Endothelial cell of umbilical vein (primary cell): ENCODE measurements around the gene TAOK2. TPM values are rescaled to one million over a fixed set of nuclear protein-coding genes. Genes with fewer than 3 reads are reported as not detected.
A peak's percentile ranks its signal among the peaks of the same experiment; 100 is the strongest.

Experiments
- BruUV-seq: library from RNA; stranded (reverse); fragments of 400-500 nt; replicated peaks from 2 replicates; lab custom pipeline; 2021; lab: Mats Ljungman, UMichigan
- CTCF ChIA-PET: fragments of 300-600, 350-600 bp; sonication (Branson Sonifier 250); formaldehyde crosslinking; loops from one replicate; lab custom pipeline; 2021; ENCODE audit warnings: antibody characterized with exemption, inconsistent platforms; lab: Charles Lee
- POLR2A ChIA-PET: fragments of 300-600, 350-600 bp; sonication (Branson Sonifier 250); formaldehyde crosslinking; loops from one replicate; lab custom pipeline; 2021; ENCODE audit warnings: antibody characterized with exemption, inconsistent platforms; lab: Charles Lee
- DNase-seq: peaks from one replicate; pipeline ENCODE4 v3.0.0-alpha.2; 2011; ENCODE audit warnings: low read depth, low spot score
- FAIRE-seq: peaks from 2 replicates; lab custom pipeline; 2011; peaks lifted over from hg19 to GRCh38; lab: Jason Lieb, UNC
- H2AFZ ChIP-seq: 2 replicates; pipeline ENCODE4 v1.6.0; 2012; ENCODE audit warnings: low read depth, low read length, control low read depth, inconsistent platforms
- H3K27ac ChIP-seq: 2 replicates; pipeline ENCODE4 v1.5.1; 2011; ENCODE audit warnings: low read depth, mild to moderate bottlenecking, control low read depth, low read length, moderate library complexity; ENCODE audit not compliant: insufficient read depth
- H3K27me3 ChIP-seq, 2 experiments: 2 replicates each; pipeline versions ENCODE4 v1.6.0 to v1.6.1; 2011; ENCODE audit warnings: low read length in 2 of 2, mixed read lengths in 1 of 2; ENCODE audit not compliant: control insufficient read depth in 2 of 2, insufficient read depth in 2 of 2
- H3K36me3 ChIP-seq, 2 experiments: 2 replicates in 1 of 2; 3 replicates in 1 of 2; pipeline ENCODE4 v1.5.1; 2011; ENCODE audit warnings: low read length in 2 of 2, mild to moderate bottlenecking in 1 of 2, moderate library complexity in 1 of 2; ENCODE audit not compliant: control insufficient read depth in 2 of 2, insufficient read depth in 2 of 2; ENCODE audit errors: extremely low read depth in 1 of 2
- H3K4me1 ChIP-seq: 3 replicates; pipeline ENCODE4 v1.5.1; 2011; ENCODE audit warnings: mild to moderate bottlenecking, low read length; ENCODE audit not compliant: control insufficient read depth, insufficient read depth; ENCODE audit errors: extremely low read depth
- H3K4me2 ChIP-seq: 2 replicates; pipeline ENCODE4 v1.6.1; 2011; ENCODE audit warnings: low read length, control low read depth, mixed read lengths; ENCODE audit not compliant: insufficient read depth
- H3K4me3 ChIP-seq, 3 experiments: fragments of 200-600 bp in 1 of 3; sonication (generic), shearing (Covaris generic) in 1 of 3; replicated peaks in 1 of 3; 2 replicates each; pipeline ENCODE4 v1.5.1; 2011 to 2016; ENCODE audit warnings: control low read depth in 3 of 3, low read length in 3 of 3, mild to moderate bottlenecking in 2 of 3, inconsistent platforms in 1 of 3, low read depth in 1 of 3, moderate library complexity in 1 of 3; ENCODE audit not compliant: insufficient read depth in 1 of 3
- H3K79me2 ChIP-seq: 2 replicates; pipeline ENCODE4 v1.6.0; 2012; ENCODE audit warnings: low read length, inconsistent platforms; ENCODE audit not compliant: control insufficient read depth, insufficient read depth
- H3K9ac ChIP-seq: replicated peaks from 2 replicates; pipeline ENCODE3; 2011; ENCODE audit warnings: low read length, control low read depth; ENCODE audit not compliant: insufficient read depth; ENCODE audit errors: extremely low read depth
- H3K9me1 ChIP-seq: replicated peaks from 3 replicates; pipeline ENCODE4 v1.6.0; 2011; ENCODE audit warnings: mild to moderate bottlenecking, low read length; ENCODE audit not compliant: control insufficient read depth, insufficient read depth; ENCODE audit errors: extremely low read depth
- H3K9me3 ChIP-seq: replicated peaks from 2 replicates; pipeline ENCODE4 v1.5.1; 2012; ENCODE audit warnings: low read length, inconsistent platforms; ENCODE audit not compliant: control insufficient read depth, insufficient read depth
- H4K20me1 ChIP-seq: replicated peaks from 2 replicates; pipeline ENCODE3; 2011; ENCODE audit warnings: mild to moderate bottlenecking, low read length; ENCODE audit not compliant: control insufficient read depth, insufficient read depth; ENCODE audit errors: extremely low read depth
- CTCF ChIP-seq, 2 donors: IDR thresholded peaks; 1 replicate in 1 of 2; 2 replicates in 1 of 2; pipeline ENCODE4 v1.5.1; 2011; ENCODE audit warnings: low read length in 2 of 2, mild to moderate bottlenecking in 2 of 2, moderate library complexity in 2 of 2, control low read depth in 1 of 2, inconsistent platforms in 1 of 2, low read depth in 1 of 2; ENCODE audit not compliant: insufficient read depth in 1 of 2; ENCODE audit errors: extremely low read depth in 1 of 2
- EZH2 ChIP-seq: IDR thresholded peaks from 2 replicates; pipeline ENCODE4 v1.6.1; 2012; ENCODE audit warnings: borderline replicate concordance, low read depth, mild to moderate bottlenecking, moderate library complexity, low read length, inconsistent platforms; ENCODE audit not compliant: severe bottlenecking
- FOS ChIP-seq: IDR thresholded peaks from 2 replicates; pipeline ENCODE4 v1.6.1; 2011; ENCODE audit warnings: mild to moderate bottlenecking, low read length, moderate library complexity, borderline replicate concordance; ENCODE audit not compliant: insufficient read depth
- GATA2 ChIP-seq: IDR thresholded peaks from 2 replicates; pipeline ENCODE4 v1.7.0; 2011; ENCODE audit warnings: low read depth, mild to moderate bottlenecking, moderate library complexity, mixed read lengths, low read length; ENCODE audit not compliant: insufficient read length, insufficient read depth
- JUN ChIP-seq: IDR thresholded peaks from 2 replicates; pipeline ENCODE4 v1.6.1; 2011; ENCODE audit warnings: borderline replicate concordance, low read depth; ENCODE audit not compliant: insufficient read length, insufficient read depth
- MAX ChIP-seq: IDR thresholded peaks from 2 replicates; pipeline ENCODE4 v1.6.1; 2011; ENCODE audit not compliant: insufficient read depth, insufficient read length
- MYC ChIP-seq: IDR thresholded peaks from one replicate; pipeline ENCODE4 v1.6.1; 2011; ENCODE audit warnings: mild to moderate bottlenecking, low read depth, low read length
- POLR2A ChIP-seq: IDR thresholded peaks from 2 replicates; pipeline ENCODE4 v1.6.1; 2012; ENCODE audit warnings: low read depth, mild to moderate bottlenecking, control low read depth, low read length
- POLR2AphosphoS5 ChIP-seq: IDR thresholded peaks from 2 replicates; pipeline ENCODE4 v1.6.1; 2012; ENCODE audit warnings: low read depth, mild to moderate bottlenecking, control low read depth, low read length, moderate library complexity; ENCODE audit not compliant: insufficient read depth
- dilution Hi-C: fragments of 300-500 bp; cut with MboI; formaldehyde crosslinking; loops from one replicate; pipeline ENCODE4 v1.15.0; 2019; ENCODE audit warnings: low sequenced_read_pairs; ENCODE audit not compliant: extremely low pct_ligation_motif_present
- intact Hi-C: fragments of 100-400 bp; cut with micrococcal nuclease; formaldehyde crosslinking; loops from one replicate; pipeline ENCODE4 v1.10.0; 2022
- polyA plus RNA-seq, 4 experiments: library from polyadenylated mRNA; depleted of rRNA in 3 of 4; stranded (reverse) in 3 of 4; unstranded in 1 of 4; fragments of >200 nt; gene quantifications; 2 replicates each; pipeline versions ENCODE4 v1.2.1 to v1.2.3, GENCODE V29; 2011 to 2012; ENCODE audit warnings: missing spikeins in 1 of 4
- total RNA-seq: library from RNA; stranded (reverse); gene quantifications from 2 replicates; pipeline ENCODE4 v1.2.3, GENCODE V29; 2021

Gene TAOK2
- total and polyA plus RNA-seq, 2 donors (not counting 3 experiments of a cell fraction or from before 2014, with no cell fraction given) = 52.8 to 114 TPM

- Histone ChIP-seq H4K20me1 (no peaks in the 10 kb centered on the region), H3K9ac (no peak overlapping the region), H3K36me3 (no peaks in the 10 kb centered on the region), H3K9me3 (no peaks in the 10 kb centered on the region), H2AFZ (no peak overlapping the region), H3K4me2 (no peak overlapping the region), H3K27me3 (peaks cover 19 to 20% of the 10 kb centered on the region in 2 experiments), H3K27ac (no peak overlapping the region), H3K79me2 (no peaks in the 10 kb centered on the region), H3K9me1 (no peaks in the 10 kb centered on the region), H3K4me3 (no peak overlapping the region), H3K4me1 (no peaks in the 10 kb centered on the region)
- intact Hi-C loops = loop anchor here (1.0 to 2.0 kb wide), 2 partner anchors 23 to 332 kb away; no protein-coding TSS in a partner anchor
- dilution Hi-C loops = no loop called here
- TF ChIP-seq CTCF (IDR thresholded peaks at IDR 0.05; ENCODE audit: extremely low read depth in 1 of 2, insufficient read depth in 1 of 2, low read depth in 1 of 2, low read length in 2 of 2) (peak; percentile 75 to 80), FOS (no peak)
- ChIA-PET POLR2A (interaction anchor here (0.7 kb wide), 1 partner anchor 33 kb away, joined by 3 read pairs; the partner anchor contains the start of gene ALDOA), CTCF (interaction anchor here (0.5 to 3.1 kb wide), 46 partner anchors 8 to 566 kb away, joined by 3 to 79 read pairs (median 3); partner anchors contain the start of genes ASPHD1, C16orf92, PAGR1 and TAOK2)
- DNase-seq (peak; percentile 56), FAIRE-seq (peak; percentile 93)
- no TSS peak for BruUV-seq
These were observed 58.6 kb downstream of the TAOK2 start for GRCh38 chr16:30032083-30032819.

- dilution Hi-C loops = no loop called here
- FAIRE-seq = no peak
These were observed 59.6 kb downstream of the TAOK2 start for GRCh38 chr16:30033270-30033669.

More at GRCh38 chr16:30033270-30033669, 59.6 kb downstream of the TAOK2 start:
- Histone ChIP-seq H3K9ac (no peak overlapping the region), H3K27ac (no peak overlapping the region), H4K20me1 (no peaks in the 10 kb centered on the region), H3K4me3 (no peak overlapping the region), H3K36me3 (no peaks in the 10 kb centered on the region), H2AFZ (no peak overlapping the region), H3K27me3 (peaks cover 19 to 20% of the 10 kb centered on the region in 2 experiments), H3K4me2 (no peak overlapping the region), H3K9me1 (no peaks in the 10 kb centered on the region), H3K9me3 (no peaks in the 10 kb centered on the region), H3K79me2 (no peaks in the 10 kb centered on the region), H3K4me1 (no peaks in the 10 kb centered on the region)
- intact Hi-C loops = loop anchor here (2.0 kb wide), 1 partner anchor 22 kb away; no protein-coding TSS in a partner anchor
- TF ChIP-seq GATA2 (no peak), JUN (no peak), POLR2A (no peak), CTCF (IDR thresholded peaks at IDR 0.05; ENCODE audit: extremely low read depth in 1 of 2, insufficient read depth in 1 of 2, low read depth in 1 of 2, low read length in 2 of 2) (no peak), POLR2AphosphoS5 (no peak), FOS (no peak), MAX (no peak), MYC (no peak), EZH2 (no peak)
- BruUV-seq = no TSS peak
- ChIA-PET POLR2A (no interaction called here), CTCF (interaction anchor here (0.8 to 3.1 kb wide), 10 partner anchors 10 to 344 kb away, joined by 3 to 33 read pairs (median 6); partner anchors contain the start of genes PAGR1 and TMEM219)
- DNase-seq = no peak
